ENCODE data around the gene CTF1.
"Not testable (repeated sequence)": the region's sequence is repeated elsewhere in the genome, so short reads cannot be mapped to it uniquely, and the experiment has no call there.

Gene CTF1

GRCh38 chr16:30888856-30889499 lies 7.4 kb upstream of the CTF1 start:
- DNase-seq: no peak

GRCh38 chr16:30889721-30890120 lies 6.7 kb upstream of the CTF1 start:
- DNase-seq: no peak

- DNase-seq: not testable (repeated sequence)
Measured at GRCh38 chr16:30891043-30891823, 5.2 kb upstream of the CTF1 start.

- DNase-seq: no peak
Measured at GRCh38 chr16:30892670-30893416, 3.6 kb upstream of the CTF1 start.

DNA sequence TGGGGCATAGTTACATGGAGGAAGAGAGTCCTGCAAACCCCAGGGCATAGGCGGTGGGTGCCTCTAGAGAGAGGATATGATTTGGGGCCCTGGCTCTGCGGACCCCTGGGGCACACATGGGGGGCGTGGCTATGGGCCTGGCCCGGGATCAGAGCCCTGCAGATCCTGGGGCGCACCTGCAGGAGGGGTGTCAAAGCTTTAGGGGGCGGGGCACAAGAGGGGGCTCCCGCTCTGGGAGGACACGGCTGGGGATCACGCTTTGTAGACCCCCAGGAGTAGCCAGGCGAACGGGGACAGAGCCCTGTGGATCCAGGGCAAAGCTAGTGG lies 3.0 kb upstream of the CTF1 start:
- no peak for DNase-seq

DNA sequence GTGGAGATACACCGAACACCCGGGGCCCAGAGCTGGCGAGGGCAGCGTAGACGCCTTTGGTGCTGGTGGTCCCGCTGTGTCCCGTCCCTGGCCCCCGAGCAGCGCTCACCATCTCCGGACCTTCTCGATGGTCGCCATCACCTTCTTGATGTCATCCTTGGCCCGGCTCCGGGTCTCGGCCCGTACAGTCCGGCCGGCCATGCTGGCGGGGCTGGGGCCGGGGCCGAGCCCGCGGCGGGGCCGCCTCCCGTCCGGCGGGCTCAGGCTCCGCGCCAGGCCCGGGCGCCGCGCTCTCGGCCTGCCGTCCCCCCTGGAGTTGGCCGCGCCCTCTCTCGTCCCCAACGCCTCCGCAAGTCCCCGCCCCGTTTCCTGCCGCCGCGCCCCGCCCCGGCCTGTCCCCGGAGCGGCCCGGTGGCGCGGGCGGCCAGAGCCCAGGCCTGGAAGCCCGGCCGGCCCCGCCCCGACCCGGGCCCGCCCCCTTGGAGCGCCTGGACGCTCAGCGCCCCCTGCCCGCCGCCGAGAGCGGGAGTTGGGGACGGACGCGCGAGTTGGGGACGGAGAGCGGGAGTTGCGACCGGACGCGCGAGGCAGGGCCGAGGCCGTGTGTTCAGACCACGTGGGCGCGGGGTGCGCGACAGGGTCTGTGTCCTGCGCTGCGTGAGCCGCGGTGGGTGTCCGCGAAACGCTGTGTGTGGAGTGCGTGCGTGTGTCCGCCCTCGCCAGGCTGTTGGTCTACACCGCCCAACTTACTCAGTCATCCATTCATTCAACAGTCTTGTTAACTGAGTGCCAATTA lies 2.5 kb upstream of the CTF1 start, which contains the start of gene BCL7C:
TSS of gene BCL7C (minus strand) at position 334 of the 796 bp plus-strand sequence. CDS start at position 201, 133 bp downstream.
- peak; percentile 83 for DNase-seq

DNA sequence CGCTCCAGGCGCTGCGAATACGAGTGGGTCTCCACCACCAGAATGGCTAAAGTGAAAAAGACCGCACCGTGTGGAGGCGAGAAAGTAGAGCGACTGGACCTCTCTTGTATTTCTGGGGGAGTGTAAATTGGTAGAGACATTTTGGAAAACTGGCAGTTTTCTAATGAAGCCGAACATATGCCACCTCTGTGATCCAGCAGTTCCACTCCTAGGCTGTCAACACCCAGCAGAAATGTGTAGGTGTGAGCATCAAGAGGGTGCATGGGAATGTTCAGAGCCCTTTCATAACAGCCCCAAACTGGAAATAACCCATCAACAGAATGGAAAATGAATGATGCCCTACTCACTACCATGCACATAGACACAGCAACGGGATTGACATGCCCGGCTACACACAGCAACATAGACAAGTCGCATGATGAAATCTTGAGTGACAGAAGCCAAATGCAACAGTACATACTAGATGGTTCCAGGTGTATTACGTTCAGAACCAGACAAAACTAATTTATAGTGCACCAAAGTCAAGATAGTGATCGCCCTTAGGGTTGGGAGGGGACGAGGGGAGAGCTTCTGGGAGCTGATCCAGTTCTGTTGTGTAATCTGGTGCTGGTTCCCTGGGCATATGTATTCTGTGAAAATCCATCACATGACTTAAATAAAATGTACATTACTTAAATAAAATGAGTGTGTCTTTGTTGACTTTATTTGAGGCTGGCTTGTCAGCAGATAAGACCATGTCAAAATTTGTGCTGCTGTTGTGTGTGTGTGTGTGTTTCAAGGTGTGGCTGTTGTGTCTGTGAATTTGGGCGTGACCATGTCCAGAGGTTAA lies 1.7 kb upstream of the CTF1 start:
- no peak for DNase-seq

- no peak for DNase-seq
Measured at GRCh38 chr16:30895627-30896260, 670 bp upstream of the CTF1 start.

GRCh38 chr16:30896889-30897733 lies 697 bp downstream of the CTF1 start:
- DNase-seq: peak; percentile 81

DNA sequence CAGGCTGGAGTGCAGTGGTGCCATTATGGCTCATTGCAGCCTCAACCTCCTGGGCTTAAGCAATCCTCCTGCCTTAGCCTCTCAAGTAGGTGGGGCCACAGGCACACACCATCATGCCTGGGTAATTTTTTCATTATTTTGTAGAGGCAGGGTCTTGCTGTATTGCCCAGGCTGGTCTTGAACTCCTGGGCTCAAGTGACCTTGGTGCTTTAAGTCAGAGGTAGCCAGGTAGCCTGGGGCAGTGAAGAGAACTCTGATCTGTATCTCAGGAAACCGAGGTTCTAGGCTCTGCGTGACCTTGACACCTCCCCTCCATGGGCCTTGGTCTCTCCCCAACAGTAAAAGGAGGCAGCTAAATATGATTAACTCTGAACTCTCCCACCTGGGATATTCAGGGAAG lies 3.4 kb downstream of the CTF1 start:
- DNase-seq: no peak

DNA sequence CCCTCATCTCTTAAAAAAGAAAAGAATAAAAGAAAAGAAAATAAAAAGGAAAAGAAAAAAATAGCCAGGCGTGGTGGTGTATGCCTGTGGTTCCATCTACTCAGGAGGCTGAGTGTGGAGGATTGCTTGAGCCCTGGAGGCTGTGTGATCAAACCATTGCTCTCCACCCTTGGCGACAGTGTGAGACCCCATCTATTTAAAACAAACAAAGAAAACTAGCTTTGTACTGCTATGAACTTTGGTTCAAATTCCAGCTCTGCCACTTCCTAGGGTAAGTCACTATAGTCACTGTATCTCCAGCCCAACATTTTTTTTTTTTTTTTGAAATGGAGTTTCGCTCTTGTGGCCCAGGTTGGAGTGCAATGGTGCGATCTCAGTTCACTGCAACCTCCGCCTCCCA lies 4.2 kb downstream of the CTF1 start:
- DNase-seq: no peak

DNA sequence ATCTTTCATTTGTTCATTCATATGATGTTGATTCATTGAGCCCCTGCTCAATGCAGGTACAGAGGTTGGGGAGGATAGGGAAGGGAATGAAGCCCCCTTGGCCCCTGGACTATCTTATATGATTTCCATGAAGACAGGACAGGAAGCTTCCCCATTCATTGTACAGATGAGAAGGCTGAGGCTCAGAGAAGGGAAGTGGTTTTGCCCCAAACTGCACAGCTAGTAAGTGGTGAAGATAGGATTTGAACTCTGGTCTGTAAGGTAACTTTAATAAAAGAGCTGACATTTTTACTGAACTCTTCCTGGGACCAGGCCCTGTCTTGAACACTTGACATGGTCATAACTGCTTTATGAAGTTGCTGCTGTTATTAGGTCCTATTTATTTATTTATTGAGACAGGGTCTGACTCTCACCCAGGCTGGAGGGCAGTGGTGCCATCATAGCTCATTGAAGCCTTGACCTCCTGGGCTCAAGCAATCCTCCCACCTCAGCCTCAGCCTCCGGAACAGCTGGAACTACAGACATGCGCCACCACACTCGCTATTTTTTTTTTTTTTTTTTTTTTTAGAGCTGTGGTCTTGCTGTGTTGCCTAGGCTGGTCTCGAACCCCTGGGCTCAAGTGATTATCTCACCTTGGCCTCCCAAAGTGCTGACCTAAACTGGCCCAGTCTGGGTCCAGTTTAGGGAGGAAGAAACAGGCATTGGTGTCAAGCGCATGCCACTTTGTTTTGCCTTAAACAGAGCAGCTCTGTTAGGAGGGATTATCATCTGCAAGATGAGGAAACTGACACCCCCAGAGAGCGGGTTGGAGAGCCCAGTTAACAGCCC lies 5.0 kb downstream of the CTF1 start:
- no peak for DNase-seq

GRCh38 chr16:30902029-30902972 lies 5.9 kb downstream of the CTF1 start:
- DNase-seq: peak; percentile 40

- no peak for DNase-seq
Measured at GRCh38 chr16:30903002-30903401, 6.6 kb downstream of the CTF1 start.

DNA sequence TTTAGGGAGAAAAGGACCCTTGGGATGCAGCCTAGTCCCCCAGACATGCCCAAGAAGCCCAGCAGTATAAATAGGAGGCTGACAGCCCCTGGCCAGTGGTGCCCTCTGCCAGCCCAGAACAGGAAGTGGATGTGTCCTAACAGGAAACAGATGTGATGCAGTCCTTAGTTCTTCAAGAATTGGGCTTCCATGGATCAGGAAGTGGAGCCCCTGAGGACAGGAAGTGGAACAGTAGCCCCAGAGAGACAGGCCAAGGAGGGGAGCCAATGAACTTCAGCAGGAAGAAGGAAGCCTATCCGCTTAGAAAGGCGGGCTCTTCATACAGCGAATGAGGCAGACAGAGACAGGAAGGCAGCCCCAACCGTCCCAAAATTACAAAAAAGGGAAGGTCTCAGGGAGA lies 7.2 kb downstream of the CTF1 start:
- DNase-seq: no peak

GRCh38 chr16:30904114-30904780 lies 7.8 kb downstream of the CTF1 start:
- DNase-seq: no peak

GRCh38 chr16:30907064-30907463 lies 10.7 kb downstream of the CTF1 start:
- DNase-seq: no peak

Data from stimulated activated naive CD4-positive, alpha-beta T cell treated with Interleukin-2 at 50 U/mL for 16 hours (primary cell).